Measurements from ENCODE around the gene PEX16.

GRCh38 chr11:45870706-45871105 is 47.0 kb downstream of the PEX16 start:
- TF ChIP-seq CTCF (IDR thresholded peaks at IDR 0.05; ENCODE audit: poor library complexity) (no peak), EZH2 (IDR thresholded peaks at IDR 0.05; ENCODE audit: borderline replicate concordance) (no peak), EZH2phosphoT487 (IDR thresholded peaks at IDR 0.05; ENCODE audit: low read depth, severe bottlenecking, unreplicated experiment) (no peak)
